GM12878 (cell line): Measurements from ENCODE around the gene TCF4.

ENCODE experiments used
- ATF7 ChIP-seq: fragments of 450-650 bp; IDR thresholded peaks from 2 replicates; pipeline ENCODE4 v1.6.1; 2016; ENCODE audit warnings: low read depth, mild to moderate bottlenecking
- BCL11A ChIP-seq: IDR thresholded peaks from 2 replicates; pipeline ENCODE4 v1.6.1; 2011; ENCODE audit warnings: low read depth, low read length
- FOS ChIP-seq: IDR thresholded peaks from 3 replicates; pipeline ENCODE4 v1.6.1; 2011; ENCODE audit warnings: borderline replicate concordance; ENCODE audit not compliant: insufficient read length; ENCODE audit errors: extremely low read depth
- HCFC1 ChIP-seq: fragments of 150-350 bp; IDR thresholded peaks from 2 replicates; pipeline ENCODE4 v1.6.1; 2014; ENCODE audit warnings: low read length
- LARP7 ChIP-seq: fragments of 450-650 bp; IDR thresholded peaks from 2 replicates; pipeline ENCODE4 v1.6.1; 2017; ENCODE audit warnings: mild to moderate bottlenecking
- MXI1 ChIP-seq: fragments of 150-350 bp; IDR thresholded peaks from 2 replicates; pipeline ENCODE4 v1.6.1; 2011; ENCODE audit warnings: low read depth, mild to moderate bottlenecking, inconsistent platforms, low read length, improper control_type of control experiment
- RAD21 ChIP-seq: IDR thresholded peaks from 2 replicates; pipeline ENCODE4 v1.6.1; 2011; ENCODE audit warnings: mild to moderate bottlenecking, low read depth, low read length, moderate library complexity; ENCODE audit not compliant: insufficient read depth
- RB1 ChIP-seq: fragments of 450-650 bp; formaldehyde crosslinking; IDR thresholded peaks from 2 replicates; pipeline ENCODE4 v1.6.1; 2017; ENCODE audit warnings: mild to moderate bottlenecking, borderline replicate concordance
- SMAD1 ChIP-seq: fragments of 450-650 bp; IDR thresholded peaks from 2 replicates; pipeline ENCODE4 v1.6.1; 2018; ENCODE audit warnings: mild to moderate bottlenecking, low read depth; ENCODE audit not compliant: partially characterized antibody
- TAF1 ChIP-seq: IDR thresholded peaks from 2 replicates; pipeline ENCODE4 v1.6.1; 2011; ENCODE audit warnings: mild to moderate bottlenecking, low read depth, low read length, borderline replicate concordance
- TF ChIP-seq, protein P1 (sequence below), 3 experiments: IDR thresholded peaks in 2 of 3; conservative IDR thresholded peaks in 1 of 3; 2 replicates each; pipeline ENCODE4 v1.5.1; 2011; ENCODE audit warnings: low read depth in 3 of 3, low read length in 3 of 3, mild to moderate bottlenecking in 3 of 3, control low read depth in 2 of 3, moderate library complexity in 2 of 3, inconsistent platforms in 1 of 3, mixed read lengths in 1 of 3; ENCODE audit not compliant: control insufficient read depth in 2 of 3, insufficient read depth in 1 of 3; ENCODE audit errors: extremely low read depth in 1 of 3
- TF ChIP-seq, protein P2 (sequence below): IDR thresholded peaks from 2 replicates; pipeline ENCODE4 v1.6.1; 2012; ENCODE audit warnings: low read depth, low read length, improper control_type of control experiment

DNA sequence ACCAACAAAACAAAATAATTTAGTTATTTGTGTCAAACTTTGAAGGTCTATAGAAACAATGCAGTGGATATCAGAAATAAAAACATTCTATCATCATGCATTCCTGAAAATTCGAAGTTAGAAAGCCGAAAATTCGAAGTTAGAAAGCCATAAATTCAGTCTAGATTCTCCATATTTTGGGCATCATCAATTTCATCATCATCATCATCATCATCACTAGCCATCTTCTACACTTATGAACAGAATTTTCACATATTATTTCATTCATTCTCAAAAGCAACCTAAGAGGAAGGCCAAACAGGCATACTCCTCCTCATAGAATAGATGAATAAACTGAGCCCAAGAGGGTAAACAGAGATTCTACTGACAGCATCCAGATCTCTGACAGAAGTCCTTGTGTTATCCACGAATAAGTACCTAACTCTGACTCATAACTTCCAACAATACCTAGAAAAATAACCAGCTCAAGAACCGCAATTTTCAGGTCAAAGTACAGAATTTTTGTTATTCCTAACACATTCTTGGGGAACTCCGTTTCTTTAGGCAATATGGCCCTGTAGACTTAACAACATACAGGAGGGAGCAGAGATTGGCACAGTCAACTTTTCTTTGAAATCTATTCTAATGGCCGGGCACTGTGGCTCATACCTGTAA is 84.7 kb downstream of the TCF4 start:
- TF ChIP-seq RB1 = no peak
- TF ChIP-seq, protein P1, sequence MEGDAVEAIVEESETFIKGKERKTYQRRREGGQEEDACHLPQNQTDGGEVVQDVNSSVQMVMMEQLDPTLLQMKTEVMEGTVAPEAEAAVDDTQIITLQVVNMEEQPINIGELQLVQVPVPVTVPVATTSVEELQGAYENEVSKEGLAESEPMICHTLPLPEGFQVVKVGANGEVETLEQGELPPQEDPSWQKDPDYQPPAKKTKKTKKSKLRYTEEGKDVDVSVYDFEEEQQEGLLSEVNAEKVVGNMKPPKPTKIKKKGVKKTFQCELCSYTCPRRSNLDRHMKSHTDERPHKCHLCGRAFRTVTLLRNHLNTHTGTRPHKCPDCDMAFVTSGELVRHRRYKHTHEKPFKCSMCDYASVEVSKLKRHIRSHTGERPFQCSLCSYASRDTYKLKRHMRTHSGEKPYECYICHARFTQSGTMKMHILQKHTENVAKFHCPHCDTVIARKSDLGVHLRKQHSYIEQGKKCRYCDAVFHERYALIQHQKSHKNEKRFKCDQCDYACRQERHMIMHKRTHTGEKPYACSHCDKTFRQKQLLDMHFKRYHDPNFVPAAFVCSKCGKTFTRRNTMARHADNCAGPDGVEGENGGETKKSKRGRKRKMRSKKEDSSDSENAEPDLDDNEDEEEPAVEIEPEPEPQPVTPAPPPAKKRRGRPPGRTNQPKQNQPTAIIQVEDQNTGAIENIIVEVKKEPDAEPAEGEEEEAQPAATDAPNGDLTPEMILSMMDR (IDR thresholded peaks at IDR 0.05 in 2 of 3, conservative IDR thresholded peaks at IDR 0.05 in 1 of 3; ENCODE audit: control insufficient read depth in 2 of 3, extremely low read depth in 1 of 3, insufficient read depth in 1 of 3, low read depth in 3 of 3, low read length in 3 of 3) = no peak
- TF ChIP-seq BCL11A = no peak
- TF ChIP-seq ATF7 = no peak
- TF ChIP-seq RAD21 = no peak
- TF ChIP-seq, protein P2, sequence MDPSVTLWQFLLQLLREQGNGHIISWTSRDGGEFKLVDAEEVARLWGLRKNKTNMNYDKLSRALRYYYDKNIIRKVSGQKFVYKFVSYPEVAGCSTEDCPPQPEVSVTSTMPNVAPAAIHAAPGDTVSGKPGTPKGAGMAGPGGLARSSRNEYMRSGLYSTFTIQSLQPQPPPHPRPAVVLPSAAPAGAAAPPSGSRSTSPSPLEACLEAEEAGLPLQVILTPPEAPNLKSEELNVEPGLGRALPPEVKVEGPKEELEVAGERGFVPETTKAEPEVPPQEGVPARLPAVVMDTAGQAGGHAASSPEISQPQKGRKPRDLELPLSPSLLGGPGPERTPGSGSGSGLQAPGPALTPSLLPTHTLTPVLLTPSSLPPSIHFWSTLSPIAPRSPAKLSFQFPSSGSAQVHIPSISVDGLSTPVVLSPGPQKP = no peak
- TF ChIP-seq FOS = no peak
- no peak for TF ChIP-seq SMAD1
- no peak for TF ChIP-seq HCFC1
- TF ChIP-seq LARP7 = no peak
- TF ChIP-seq MXI1 = no peak
- no peak for TF ChIP-seq TAF1
